Right kidney (tissue), 9 donors: ENCODE results near the gene IDH3A.

Experiments used
- DNase-seq: peaks from one replicate; pipeline ENCODE4 v3.0.0-alpha.2; 2016
- long read RNA-seq, 8 donors: transcript quantifications; one replicate each; lab custom pipeline, GENCODE V29; 2026

The IDH3A gene
- long read RNA-seq, donor 1, full-length matches to known transcripts, result 12 of 12 reads
- long read RNA-seq, donor 1, partial matches to known transcripts, result 0 of 12 reads
- long read RNA-seq, donor 1, other reads (novel, unspliced or antisense), result 0 of 12 reads
- long read RNA-seq, donor 2, full-length matches to known transcripts, result 5 of 5 reads
- long read RNA-seq, donor 2, partial matches to known transcripts, result 0 of 5 reads
- long read RNA-seq, donor 2, other reads (novel, unspliced or antisense), result 0 of 5 reads
- long read RNA-seq, donor 3, full-length matches to known transcripts, result 5 of 5 reads
- long read RNA-seq, donor 3, partial matches to known transcripts, result 0 of 5 reads
- long read RNA-seq, donor 3, other reads (novel, unspliced or antisense), result 0 of 5 reads
- long read RNA-seq, donor 4, full-length matches to known transcripts, result 7 of 7 reads
- long read RNA-seq, donor 4, partial matches to known transcripts, result 0 of 7 reads
- long read RNA-seq, donor 4, other reads (novel, unspliced or antisense), result 0 of 7 reads
- long read RNA-seq, donor 5, full-length matches to known transcripts, result 9 of 9 reads
- long read RNA-seq, donor 5, partial matches to known transcripts, result 0 of 9 reads
- long read RNA-seq, donor 5, other reads (novel, unspliced or antisense), result 0 of 9 reads
- long read RNA-seq, donor 6, full-length matches to known transcripts, result 5 of 5 reads
- long read RNA-seq, donor 6, partial matches to known transcripts, result 0 of 5 reads
- long read RNA-seq, donor 6, other reads (novel, unspliced or antisense), result 0 of 5 reads
- long read RNA-seq, donor 7, result 0 reads
- long read RNA-seq, donor 8, full-length matches to known transcripts, result 8 of 8 reads
- long read RNA-seq, donor 8, partial matches to known transcripts, result 0 of 8 reads
- long read RNA-seq, donor 8, other reads (novel, unspliced or antisense), result 0 of 8 reads

DNA sequence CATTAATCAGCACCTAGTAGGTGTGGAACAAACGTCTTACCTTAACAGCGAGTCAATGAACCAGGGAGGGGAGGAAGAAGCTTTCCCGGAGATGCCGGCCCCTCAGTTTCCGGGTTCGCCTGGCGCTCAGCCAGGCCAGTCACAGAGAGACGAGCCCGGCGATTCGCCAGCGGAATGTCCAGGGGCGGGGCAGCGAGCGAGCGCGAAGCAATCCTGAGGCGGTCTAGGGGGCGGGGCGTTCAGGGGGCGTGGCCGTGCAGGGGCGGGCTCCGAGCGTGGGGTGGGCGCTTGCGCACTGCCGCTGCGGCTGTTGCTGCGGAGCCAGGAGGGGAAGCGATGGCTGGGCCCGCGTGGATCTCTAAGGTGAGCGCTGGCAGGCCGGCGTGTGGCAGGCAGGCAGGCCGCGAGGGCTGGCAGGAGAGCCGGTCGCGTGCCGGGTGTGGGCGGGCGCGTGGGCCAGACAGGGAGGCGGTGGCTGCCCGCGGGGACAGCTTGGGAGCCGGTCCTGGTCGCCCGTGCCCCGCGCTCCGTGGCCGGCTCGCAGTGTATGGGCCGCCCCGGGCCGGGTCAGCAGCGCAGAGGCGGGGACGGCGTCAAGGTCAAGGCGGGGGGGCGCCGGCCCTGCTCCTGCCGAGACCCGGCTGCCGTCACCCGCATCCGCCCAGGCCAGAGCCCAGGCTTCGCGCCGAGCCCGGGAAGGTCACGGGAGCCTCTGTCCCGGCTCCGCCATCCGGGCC is at the start of gene IDH3A:
Gene IDH3A (plus strand): TSS at position 295 of the 737 bp plus-strand sequence. CDS start 42 bp downstream, at position 337.
- peak; percentile 93 for DNase-seq

DNA sequence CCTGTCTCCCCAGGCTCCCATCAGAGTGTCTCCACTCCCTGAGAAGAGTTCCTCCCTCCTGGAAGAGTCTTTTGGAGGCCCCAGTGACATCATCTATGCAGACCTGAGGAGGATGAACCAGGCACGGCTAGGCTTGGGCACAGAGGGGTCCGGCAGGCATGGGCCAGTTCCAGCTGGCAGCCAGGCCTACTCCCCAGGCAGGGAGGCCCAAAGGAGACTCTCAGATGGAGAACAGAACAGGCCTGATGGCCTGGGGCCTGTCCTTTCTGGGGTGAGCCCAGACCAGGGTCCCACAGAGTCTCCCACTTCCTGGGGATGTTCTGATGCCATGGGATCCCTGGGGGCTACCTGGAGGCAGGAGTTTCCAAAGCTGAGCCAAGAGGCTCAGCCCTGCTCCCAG is 48.3 kb upstream of the IDH3A start:
- no peak for DNase-seq

DNA sequence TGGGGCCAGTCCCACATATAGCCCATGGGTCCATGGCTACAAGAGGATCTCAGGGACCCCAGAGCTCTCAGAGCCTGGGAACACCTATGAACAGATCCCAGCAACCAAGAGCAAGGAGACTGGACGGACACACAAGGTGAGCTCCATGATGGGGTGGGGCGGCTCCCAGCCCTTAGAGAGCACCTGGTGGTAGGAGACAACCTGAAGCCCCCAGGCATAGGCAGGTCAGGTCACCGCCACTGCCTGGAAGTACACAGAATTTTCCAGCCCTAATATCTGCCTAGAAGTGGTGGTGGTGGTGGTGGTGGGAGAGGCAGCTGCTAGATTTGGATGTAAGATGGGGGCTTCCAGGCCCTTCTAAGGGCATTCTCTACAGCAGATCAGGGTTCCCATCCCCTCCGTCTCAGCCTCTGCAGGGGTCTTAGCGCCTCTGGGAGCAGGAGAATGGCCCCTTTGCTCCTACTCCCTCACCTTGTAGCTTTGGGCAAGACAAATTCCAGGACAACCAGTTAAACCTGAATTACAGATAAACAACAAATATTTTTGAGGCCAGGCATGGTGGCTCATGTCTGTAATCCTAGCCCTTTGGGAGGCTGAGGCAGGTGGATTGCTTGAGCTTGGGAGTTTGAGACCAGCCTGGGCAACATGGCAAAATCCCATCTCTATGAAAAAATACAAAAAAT is 47.6 kb upstream of the IDH3A start:
- DNase-seq, result no peak

DNA sequence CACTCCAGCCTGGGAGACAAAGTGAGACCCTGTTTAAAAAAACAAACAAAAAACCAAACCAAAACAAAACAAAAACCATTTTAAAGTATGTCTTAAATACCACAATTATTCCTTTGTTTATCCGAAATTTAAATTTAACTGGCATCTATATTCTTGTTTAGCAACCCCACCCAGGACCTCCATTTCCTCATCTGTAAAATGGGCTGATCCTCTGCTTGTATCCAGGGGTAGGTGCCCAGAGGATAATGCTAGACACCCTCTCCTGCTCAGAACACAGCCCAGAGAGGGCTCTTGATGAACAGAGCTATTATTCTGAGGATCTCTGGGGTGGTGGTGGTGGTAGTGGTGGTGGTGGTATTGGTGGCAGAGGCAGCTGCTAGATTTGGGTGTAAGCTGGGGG is 47.0 kb upstream of the IDH3A start:
- DNase-seq, result no peak

DNA sequence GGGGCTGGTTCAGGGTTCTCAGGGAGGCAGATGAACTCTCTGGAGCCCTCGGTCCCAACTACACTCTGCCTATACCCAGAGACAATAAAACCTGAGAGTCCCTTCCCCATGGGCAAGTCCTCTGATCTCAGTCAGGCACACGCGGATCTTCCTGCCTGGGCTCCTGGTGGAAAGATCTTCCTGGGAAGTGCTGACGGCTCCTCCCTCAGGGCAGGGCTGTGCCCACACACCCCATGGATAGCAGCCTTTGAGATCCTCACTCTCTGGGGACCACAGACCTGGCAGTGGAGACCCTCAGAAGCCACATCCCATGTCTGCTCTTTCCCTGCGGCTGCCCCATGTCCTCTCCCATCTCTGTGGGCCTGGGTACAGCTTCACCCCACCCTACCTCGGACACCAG is 46.4 kb upstream of the IDH3A start:
- DNase-seq, result no peak

DNA sequence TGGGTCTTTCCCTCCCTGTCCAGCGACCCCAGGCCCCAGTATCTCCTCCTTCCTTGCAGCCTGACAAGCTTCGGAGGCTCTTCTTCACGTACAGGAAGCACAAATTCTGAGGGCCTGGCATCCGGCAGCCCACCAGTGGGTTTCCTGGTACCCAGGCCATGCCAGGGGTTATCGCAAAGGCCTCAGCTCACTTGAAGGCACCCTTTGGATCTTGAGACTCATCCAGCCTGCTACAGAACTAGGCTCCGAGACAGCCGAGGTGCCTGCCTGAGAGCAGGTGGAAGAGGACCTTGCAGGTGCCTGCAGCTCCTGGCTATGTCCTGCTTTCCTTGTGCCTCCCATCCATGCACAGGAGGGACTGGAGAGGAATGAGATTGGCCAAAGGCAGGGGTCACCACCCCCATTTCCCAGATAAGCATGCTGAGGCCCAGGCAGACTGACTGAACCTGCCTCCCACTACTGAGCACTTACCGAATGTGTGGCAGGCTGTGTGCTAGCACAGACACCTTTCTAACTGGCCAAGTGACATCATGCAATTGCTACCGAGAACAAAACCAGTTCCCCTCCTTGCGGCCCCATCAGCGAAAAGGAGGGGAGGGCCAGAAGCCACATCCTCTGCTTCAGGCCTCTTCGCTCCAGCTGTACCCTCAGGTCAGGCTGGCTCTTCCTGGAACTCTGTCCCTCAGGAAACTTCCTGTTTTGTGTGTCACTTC is 45.6 kb upstream of the IDH3A start:
- DNase-seq, result no peak

DNA sequence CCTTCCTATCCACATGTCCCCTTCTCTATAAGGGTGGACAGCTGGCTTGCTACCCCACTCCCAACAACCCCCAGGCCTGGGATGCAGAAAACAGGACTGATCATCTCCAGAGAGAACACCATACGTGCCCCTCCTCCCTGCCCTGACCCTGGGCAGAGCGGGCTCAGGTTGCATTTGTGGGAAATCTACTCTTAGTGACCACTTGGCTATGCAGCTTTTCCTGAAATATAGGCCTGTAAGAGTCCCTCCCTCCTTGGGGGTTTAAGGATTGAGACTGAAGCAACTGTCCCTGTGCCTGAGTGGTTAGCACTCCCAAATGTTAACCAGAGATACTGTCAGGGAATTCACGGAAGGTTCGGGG is 45.1 kb upstream of the IDH3A start:
- DNase-seq, result no peak

DNA sequence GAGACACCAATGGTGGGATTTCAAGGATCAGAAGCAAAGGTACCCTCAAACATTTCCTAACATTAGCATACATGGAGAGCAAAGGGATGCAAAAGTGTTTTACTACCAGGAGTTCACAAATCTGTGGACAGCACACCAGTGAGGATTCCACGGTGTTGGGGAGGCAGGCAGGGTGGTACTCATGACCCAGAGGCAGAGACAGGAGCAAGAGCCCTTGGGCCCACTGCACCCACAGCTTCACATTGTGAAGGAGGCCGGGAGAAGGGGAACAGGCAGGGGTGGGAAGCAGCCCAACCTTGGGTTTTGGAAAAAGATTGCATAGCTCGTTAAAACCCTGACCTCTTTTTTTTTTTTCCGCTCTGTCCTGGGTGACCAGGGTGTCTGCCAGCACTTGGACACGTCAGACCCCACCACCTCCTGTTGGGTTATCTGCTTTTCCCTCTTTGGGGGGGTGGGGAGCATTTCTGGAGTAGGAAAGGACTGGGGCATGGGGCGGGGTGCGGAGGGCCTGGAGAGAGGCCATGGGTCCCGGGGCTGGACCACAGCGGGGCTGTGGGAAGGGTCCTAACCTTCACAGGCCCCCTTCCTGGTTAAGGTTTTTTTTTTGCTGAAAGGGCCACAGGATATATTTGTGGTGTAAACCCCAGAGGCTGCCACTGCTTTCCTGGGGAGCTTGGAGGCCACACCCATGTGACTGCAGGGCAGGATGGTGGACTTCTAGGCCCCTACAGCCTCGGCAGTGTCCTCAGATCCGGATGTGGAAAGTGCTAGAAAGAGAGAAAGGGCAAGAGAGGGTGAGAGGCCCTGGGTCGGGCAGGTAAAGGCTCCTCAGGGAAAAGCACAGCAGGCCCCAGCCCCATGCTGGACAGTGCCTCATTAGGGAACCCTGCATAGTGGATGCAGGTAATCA is 44.3 kb upstream of the IDH3A start:
- DNase-seq, result no peak

DNA sequence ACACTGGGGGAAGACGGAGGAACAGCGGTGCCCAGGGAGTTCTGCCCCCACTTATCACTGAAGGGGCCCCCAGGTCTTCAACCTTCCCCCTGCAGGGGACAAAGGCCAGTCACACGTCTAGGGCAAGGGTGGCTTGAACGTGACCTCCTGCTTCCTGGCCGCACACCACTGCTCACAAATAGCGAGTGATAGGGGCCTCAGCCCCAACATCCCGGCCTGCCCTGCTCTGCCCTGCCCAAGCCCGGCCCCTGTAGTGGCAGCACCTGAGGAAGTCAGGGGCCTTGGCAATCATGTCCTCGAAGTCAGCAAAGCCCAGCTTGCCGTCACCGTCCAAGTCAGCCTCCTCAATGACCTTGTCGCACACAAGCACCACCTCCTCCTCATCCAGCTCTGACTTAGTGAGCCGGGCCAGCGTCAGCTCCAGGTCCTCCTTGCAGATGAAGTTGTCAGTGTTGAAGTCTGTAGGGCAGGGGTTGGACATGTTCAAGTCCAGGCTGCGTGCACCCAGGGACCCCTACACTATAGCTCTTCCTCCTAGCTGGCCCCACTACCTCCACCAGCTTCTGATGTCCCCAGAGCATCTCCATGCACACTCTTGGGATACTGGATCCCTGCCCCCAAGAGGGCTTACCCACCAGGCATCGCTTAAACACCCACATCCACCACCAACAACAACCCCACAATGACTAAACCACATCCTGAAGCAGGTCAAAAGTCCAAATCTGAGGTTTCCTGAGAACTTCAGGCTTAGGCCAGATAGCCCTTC is 43.5 kb upstream of the IDH3A start:
- no peak for DNase-seq

DNA sequence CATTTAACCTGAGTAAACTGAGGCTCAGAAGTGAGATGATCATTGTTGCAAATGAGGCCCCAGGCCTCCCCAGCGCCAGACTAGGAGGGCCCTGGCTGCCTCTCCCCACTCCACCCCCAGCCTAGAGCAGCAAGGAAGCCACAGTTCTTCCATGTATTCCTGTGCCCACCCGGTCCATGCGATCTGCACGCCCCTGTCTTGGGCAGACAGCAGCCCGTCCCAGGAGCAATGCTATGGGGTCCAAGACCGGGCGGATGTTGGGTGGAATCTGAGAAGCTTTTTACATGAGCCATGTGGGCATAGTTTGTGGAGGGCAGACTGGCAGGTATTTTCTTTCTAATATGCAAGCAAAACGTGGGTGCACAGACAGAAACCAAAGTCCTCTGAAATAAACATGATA is 41.7 kb upstream of the IDH3A start:
- no peak for DNase-seq

DNA sequence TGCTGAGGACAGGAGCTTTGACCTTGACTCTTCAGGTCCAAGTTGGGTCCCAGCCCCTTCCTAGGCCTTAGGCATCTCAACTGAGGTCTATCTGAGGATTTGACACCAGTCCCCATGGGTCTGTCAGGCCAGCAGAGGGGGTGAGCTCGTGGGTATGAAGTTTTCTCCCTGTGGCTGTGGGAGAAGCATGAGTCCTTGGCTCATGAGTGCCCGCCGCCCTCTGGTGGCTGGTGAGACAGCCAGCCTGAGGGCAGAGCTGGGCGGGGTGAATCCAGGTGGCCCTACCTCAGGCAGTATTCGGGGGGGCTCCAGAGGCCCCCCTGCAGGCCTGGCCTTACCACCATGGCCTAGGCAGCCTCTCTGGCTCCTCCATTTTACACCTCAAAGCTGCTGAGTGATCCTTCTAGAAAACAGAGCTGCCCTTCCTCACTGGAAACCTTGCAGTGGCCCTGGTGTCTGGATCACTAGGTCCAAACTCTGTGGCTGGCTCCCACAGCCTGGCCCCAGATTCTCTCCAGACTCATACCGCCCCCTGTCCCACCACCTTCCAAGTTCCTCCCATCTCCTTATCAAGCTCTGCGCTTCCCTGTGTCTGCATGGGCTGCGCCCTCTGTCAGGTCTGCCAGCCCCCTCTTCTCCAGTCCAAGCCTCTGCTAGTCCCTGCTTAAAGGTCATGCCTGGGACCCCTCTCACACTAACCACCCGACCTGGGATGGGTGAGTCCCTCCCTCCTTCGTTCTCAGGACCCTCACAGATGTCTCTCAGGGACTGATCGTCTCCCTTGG is 40.7 kb upstream of the IDH3A start:
- DNase-seq, result peak; percentile 67

DNA sequence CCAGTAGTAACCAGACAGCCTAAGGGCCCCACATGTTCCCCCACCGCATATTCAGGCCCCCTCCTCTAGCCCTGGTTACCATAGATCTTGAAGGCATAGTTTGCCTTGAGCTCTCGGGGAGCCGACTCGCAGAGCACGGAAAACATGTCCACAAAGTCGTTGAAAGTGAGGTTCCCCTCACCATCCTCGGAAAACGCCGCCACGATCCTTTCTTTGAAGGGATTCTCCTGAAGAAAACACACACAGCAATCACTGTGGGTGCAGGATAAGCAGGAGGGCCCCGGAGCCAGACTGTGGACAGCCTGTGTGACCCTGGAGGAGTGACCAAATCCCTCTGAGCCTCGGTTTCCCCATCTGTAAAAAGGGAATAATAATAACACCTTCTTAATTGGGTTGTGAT is 40.0 kb upstream of the IDH3A start:
- DNase-seq, result no peak

DNA sequence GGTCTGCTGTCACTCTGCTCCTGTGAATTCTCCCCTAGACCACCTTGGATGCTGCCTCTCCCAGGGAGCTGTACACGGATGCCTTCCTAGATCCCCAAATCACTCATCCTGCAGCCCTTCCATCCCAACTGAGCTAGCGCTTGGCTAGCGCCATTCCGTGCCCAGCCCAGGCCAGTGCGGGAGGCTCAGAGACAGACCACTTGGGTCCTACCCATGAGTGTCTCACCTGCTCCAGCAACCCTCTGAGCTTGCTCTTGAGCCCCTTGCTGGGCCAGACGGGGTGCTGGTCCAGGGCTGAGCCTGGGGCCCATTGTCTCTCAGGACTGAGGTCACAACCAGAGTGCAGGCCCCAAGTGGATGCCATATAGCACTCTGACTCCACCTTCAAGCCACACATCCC is 39.1 kb upstream of the IDH3A start:
- DNase-seq, result no peak

DNA sequence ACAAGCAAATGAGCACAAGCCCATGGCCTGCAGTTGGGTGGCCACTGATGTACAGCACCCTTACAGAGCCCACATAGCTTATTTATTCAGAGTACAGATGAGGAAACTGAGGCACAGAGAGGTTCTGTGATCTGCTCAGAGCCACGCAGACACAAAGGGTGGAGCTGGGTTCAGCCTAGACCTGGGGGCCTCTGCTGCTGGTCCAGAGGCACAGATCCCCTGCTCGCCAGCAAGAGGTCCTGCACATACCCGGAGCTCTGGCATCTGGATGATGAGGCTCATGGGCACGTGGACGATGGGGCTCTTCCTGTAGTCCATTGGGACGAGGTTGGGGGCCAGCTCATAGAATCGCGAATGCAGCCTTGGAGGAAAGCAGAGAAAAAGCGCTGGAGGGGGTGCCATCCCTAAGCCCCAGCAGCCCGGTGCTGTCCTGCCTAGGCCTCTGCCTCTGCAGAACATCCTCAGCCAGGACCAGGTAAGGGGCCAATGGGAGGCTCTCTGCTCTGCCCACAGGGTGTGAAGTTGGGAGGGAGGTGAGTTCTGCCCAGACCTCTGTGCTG is 38.2 kb upstream of the IDH3A start:
- DNase-seq, result no peak

DNA sequence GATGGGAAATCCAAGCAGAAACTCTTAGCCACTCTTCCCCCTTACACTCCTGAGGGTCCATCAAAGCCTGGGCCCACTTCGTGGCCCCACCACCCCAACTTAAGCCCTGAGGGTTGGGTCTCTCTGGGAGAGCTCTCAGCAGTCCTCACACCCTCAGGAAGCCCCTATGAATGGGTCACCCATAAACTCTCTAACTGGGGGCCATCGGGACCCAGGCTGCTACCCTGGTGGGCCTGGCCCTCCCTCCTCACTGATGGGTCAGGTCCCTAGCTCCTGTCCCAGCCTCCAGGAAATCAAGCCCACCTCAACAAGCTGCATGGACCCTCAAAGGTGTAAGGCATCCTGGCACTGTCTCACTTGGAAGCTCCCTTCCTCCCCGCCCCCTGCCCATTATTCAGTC is 37.4 kb upstream of the IDH3A start:
- DNase-seq, result no peak

DNA sequence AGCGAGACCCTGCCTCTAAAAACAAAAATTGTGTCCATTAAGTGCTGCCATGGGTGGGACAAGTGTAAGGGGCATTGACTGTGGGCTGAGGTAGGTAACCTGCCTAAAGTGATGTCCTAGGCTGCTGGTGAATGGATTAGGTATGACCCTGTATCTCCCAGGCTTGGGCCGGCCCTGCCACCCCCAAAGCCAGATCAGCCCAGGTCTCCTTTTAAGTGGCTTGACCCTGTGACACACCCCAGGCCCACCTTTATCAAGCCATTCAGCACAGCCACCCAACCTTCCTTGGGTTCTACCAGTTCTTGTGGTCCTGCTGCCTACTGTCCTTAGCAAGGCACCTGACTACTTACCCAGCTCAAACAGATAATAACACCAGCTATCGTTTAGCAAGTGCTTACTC is 36.6 kb upstream of the IDH3A start:
- no peak for DNase-seq

DNA sequence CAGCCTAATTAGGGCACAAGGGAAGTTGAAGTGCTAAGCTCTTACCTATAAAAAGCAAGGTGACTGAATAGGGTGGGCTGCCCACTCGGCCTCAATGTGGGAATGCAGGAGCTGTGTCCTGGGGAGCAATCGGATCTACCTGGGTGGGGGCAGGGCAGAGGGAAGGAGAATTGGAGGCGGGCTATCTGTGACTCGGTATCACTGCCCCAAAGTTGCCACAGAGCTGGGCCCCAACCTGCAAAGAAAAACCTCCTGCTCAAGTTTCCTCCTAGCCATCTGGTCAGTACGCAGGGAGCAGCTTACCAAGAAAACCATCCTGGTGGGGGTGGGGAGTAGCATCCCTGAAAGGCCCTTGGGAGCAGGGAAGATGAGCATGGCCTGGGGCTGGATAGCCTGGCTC is 28.6 kb upstream of the IDH3A start:
- no peak for DNase-seq

DNA sequence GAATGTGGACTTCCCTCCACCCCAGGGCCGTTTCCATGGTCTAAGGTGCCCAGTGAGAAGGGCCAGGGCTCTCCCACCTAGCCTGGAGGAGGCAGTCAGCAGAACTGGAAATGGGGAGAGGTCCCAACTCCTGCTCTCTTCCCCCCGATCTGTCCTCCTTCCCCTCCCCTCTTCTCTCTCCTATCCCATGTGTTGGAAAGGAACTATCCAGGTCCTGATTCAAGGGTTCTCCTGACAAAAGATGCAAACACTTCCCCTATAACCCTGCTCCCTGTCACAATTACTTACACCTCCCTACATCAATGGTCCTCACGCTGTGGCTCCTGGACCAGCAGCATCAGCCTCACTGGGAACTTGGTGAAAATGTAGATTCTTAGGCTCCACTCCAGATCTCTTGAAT is 23.9 kb upstream of the IDH3A start:
- DNase-seq, result no peak

DNA sequence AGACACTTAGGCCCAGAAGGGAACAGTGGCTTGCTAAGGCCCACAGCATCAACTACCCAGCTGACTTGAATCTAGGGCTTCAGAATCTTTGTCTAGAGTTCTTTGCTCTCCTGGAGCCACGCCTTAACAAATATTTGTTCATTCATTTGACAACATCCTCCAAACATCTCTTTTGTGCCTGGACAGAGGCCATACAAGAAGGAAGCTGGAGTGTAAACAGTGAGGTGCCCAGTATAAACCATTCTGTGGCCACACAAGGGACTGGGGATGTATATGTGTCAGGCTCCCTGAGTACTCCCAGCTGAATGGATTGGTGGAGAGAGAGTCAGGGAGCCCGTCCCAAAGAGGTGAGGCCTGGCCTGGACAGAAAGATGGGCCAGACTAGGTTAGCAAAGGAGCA is 21.3 kb upstream of the IDH3A start:
- DNase-seq, result no peak
